OCI-LY7 (cell line): ENCODE measurements around the gene PCDH8.

Experiments used
- CTCF ChIP-seq: fragments of 200-600 bp; sonication (generic); conservative IDR thresholded peaks from 2 replicates; pipeline ENCODE4 v1.5.1; 2014; ENCODE audit warnings: mild to moderate bottlenecking, antibody characterized with exemption, low read length, moderate library complexity, mixed read lengths
- EZH2phosphoT487 ChIP-seq: fragments of 200-600 bp; sonication (generic); IDR thresholded peaks from 2 replicates; pipeline ENCODE4 v1.6.1; 2018; ENCODE audit warnings: low read depth, borderline replicate concordance, mild to moderate bottlenecking, mixed run types, antibody characterized with exemption, low read length, moderate library complexity, mixed read lengths

DNA sequence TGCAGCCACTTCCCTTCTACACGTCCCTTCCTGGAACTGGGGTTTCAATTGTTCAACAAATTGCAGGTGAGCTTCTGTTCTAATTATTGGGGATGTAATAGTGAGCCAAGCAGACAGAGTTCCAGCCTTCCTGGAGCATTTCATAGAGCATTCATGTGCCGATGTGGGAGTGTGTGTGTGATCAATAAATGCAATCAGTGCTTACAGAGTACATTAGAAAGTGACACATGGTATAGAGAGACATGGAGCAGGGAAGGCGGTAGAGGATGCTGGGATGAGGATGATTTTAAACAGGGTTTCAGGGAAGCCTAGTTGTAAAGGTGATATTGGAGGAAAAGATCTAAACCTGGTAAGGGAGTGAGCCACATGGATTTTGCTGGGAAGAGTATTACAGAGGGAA lies 21.7 kb upstream of the PCDH8 start:
- TF ChIP-seq CTCF (no peak), EZH2phosphoT487 (no peak)
